Renal cortex interstitium (tissue), 11 donors: ENCODE data around the gene ZNF783. TPM values are rescaled to one million over a fixed set of nuclear protein-coding genes. Genes with fewer than 3 reads are reported as not detected.
"Not testable (repeated sequence)": the region's sequence is repeated elsewhere in the genome, so short reads cannot be mapped to it uniquely, and the experiment has no call there.

Source experiments
- DNase-seq, 11 donors: peaks; one replicate each; pipeline ENCODE4 v3.0.0-alpha.2; 2013; ENCODE audit warnings: low read depth in 9 of 11, low spot score in 4 of 11; ENCODE audit errors: extremely low read depth in 1 of 11
- polyA plus RNA-seq, 3 donors: library from polyadenylated mRNA; unstranded; fragments of 120-200 nt; gene quantifications; one replicate each; pipeline ENCODE4 v1.2.1, GENCODE V29; 2013; ENCODE audit not compliant: insufficient read length in 3 of 3

The ZNF783 gene
- polyA plus RNA-seq, 3 donors: 13.7 to 20.0 (median 15.7) TPM

DNA sequence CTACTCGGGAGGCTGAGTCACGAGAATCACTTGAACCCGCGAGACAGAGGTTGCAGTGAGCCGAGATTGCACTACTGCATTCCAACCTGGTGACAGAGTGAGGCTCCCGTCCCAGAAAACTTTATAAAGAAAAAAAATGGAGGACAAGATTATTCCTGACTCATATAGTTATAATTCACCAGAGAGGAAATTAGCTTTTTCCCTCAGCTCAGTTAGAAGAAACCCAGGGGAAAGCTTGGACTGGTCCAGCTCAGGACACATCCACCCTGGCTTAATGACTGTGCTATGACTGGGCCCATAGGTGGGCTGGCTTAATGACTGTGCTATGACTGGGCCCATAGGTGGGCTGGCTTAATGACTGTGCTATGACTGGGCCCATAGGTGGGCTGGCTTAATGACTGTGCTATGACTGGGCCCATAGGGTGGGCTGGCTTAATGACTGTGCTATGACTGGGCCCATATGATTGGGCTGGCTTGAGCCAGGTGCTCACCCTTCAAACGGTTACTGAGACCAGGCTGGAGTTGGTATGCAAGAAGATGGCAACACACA is 28.3 kb upstream of the ZNF783 start:
- DNase-seq: not testable (repeated sequence)

DNA sequence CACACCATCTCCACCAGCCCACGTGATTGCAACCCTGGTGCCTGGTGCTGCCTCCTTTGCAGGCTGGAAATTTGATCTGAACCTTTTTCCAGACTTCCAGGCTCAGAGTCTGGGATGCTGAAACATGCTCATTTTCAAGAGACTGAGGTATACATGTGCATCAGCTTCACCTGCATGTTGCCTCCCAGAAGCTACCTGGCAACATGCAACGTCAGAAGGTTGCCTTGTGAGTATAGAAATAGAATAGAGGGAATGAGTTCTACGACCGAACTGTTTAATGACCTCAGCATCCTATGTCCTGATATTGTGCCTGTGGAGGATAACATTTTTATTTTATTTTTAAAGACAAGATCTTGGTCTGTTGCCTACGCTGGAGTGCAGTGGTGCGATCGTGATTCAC is 24.5 kb upstream of the ZNF783 start:
- no peak for DNase-seq

- DNase-seq: no peak
Measured at GRCh38 chr7:149238051-149238450, 23.9 kb upstream of the ZNF783 start.

DNA sequence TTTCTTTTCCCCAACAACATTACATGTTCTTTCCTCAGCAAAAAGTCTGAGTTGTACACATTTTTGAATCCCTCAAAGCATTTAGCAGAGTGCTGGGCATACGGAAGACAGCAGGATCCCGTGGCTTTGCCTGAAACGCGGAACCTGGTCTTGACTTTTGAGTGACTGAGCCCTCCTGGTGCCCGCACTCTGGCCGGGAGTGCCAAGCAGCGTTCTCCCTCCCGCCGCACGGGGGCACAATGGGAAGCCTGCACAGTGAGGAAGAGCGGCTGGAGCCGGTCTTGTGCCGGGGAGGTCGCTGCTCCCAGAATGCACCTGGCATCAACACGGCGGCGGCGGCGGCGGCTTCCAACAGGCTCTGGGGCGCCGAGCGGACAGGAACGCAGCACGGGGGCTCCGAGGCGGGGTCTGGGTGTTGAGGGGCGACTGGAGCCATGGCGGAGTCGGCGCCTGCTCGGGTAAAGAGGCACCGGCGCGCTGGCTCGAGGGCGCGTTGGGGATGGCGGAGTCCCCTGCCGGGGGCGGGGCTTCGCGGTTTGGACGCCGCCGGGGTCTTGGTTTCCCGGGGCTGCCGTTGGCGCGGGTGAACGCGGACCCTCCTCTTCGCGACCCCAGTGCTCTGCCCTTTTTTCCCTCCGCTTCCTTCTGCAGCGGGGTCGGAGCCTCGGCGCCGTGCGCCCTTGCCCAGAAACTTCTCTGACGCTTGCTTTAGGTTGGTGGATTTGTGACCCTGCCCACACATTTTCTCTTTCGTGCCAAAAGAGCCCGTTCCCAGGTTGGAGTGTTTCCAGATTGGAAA is 22.5 kb upstream of the ZNF783 start, which contains the start of gene ZNF212:
Gene ZNF212 (plus strand): TSS at position 307 of the 799 bp plus-strand sequence. CDS start 128 bp downstream, at position 435.
- DNase-seq: peak; percentile 56 to 88 (median 78)

DNA sequence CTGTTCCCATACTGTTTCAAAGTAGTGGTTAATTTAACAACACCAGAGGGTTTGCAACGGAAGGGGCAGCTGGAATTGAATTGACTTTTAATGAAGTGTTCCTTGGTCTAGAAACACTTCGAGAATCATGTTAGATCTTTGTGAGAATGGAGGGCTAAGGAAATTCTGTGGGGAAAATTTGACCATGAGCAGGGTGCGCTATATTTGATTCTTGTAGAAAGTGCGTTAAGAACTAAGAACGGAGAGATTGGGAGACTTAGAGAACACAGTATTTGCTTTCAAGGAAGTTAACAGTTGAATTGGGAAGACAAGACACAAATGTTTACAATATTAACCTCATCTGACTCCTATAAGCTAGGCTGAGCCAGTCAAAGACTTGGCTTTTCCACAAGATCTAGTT is 21.4 kb upstream of the ZNF783 start:
- no peak for DNase-seq

- no peak for DNase-seq
Measured at GRCh38 chr7:149241696-149242095, 20.3 kb upstream of the ZNF783 start.

DNA sequence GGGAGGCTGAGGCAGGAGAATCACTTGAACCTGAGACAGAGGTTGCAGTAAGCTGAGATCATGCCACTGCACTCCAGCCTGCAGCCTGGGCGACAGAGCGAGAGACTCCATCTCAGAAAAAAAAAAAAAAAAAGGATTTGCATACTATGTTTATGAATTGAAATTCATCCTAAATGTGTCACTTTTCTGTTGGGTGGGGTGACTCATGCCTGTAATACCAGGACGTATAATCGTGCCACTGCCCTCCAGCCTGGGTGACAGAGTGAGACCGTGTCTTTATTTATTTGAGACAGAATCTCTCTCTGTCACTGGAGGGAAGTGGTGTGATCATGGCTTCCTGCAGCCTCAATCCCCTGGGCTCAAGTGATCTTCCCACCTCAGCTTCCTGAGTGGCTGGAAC is 16.8 kb upstream of the ZNF783 start:
- no peak for DNase-seq

GRCh38 chr7:149245744-149246143 is 16.3 kb upstream of the ZNF783 start:
- no peak for DNase-seq

DNA sequence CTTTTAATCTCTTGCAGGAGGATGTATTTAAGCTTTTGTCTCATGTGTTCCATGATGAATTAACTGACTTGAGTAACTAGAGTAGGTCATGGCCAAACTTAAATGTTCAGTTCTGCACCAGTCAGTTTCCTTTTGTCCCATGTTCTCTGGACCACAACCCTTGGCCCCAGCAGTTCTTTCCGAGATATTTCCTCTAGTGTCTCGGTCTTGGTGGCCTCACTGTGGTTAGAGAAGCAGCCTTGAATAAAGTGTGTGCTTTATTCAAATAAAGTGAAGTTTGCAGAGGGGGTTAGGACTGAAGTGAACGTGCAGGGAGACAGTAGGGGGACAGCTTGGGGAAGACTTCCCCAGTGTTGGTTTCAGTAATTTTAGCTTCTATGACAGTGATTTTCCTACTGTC is 13.2 kb upstream of the ZNF783 start:
- DNase-seq: no peak

DNA sequence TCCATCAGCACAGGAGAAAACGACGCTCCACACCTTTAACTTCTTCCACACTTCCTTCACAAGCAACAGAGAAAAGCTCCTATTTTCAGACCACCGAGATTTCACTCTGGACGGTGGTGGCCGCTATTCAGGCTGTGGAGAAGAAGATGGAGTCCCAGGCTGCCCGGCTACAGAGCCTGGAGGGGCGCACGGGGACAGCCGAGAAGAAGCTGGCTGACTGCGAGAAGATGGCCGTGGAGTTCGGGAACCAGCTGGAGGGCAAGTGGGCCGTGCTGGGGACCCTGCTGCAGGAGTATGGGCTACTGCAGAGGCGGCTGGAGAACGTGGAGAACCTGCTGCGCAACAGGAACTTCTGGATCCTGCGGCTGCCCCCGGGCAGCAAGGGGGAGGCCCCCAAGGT is 11.8 kb upstream of the ZNF783 start:
- not testable (repeated sequence) for DNase-seq

- not testable (repeated sequence) for DNase-seq
Measured at GRCh38 chr7:149251518-149251917, 10.5 kb upstream of the ZNF783 start.

- no peak for DNase-seq
Measured at GRCh38 chr7:149252378-149252777, 9.6 kb upstream of the ZNF783 start.

DNA sequence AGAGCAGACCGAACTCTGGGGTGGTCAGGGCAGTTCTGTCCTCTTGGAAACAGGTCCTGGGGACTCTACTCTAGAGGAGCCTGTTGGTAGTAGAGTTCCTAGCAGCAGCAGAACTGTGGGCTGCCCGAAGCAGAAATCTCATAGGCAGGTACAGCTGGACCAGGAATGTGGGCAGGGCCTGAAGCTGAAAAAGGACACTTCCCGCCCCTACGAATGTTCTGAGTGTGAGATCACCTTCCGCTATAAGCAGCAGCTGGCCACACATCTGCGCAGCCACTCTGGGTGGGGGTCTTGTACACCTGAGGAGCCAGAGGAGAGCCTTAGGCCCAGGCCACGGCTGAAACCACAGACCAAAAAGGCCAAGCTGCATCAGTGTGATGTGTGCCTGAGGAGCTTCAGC is 8.3 kb upstream of the ZNF783 start:
- no peak for DNase-seq

DNA sequence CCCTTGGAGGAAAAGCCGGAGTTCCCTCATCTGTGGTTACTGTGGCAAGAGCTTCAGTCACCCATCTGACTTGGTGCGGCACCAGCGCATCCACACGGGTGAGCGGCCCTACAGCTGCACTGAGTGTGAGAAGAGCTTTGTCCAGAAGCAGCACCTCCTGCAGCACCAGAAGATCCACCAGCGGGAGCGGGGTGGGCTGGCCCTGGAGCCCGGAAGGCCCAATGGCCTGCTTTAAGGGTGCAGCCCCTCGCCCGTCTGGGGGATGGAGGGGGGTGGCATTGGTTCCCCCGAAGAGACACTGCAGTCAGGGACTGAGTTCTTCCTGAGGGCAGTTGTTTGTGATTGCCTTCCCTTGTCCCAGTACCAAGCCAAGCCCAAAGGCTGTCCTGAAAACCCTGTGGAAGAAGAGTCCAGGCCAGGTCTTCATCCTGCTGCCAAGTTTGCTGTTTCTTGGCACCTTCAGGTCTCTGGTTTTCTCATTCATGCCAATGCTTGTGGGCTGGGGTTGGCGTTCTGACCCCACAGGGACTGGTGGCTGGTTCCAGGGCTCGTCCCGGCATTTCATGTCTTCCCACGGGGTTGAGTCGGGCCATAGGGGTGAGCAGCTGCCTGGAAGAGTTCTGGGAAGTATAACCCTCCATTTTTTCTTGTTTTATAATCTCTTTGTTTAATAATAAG is 7.7 kb upstream of the ZNF783 start:
- DNase-seq: no peak

- DNase-seq: no peak
Measured at GRCh38 chr7:149255174-149255573, 6.8 kb upstream of the ZNF783 start.

- DNase-seq: no peak
Measured at GRCh38 chr7:149256568-149256967, 5.4 kb upstream of the ZNF783 start.

- no peak for DNase-seq
Measured at GRCh38 chr7:149257146-149257545, 4.8 kb upstream of the ZNF783 start.

GRCh38 chr7:149261316-149261828 is 624 bp upstream of the ZNF783 start:
- DNase-seq: no peak

GRCh38 chr7:149266451-149266850 is 4.5 kb downstream of the ZNF783 start:
- DNase-seq: no peak

DNA sequence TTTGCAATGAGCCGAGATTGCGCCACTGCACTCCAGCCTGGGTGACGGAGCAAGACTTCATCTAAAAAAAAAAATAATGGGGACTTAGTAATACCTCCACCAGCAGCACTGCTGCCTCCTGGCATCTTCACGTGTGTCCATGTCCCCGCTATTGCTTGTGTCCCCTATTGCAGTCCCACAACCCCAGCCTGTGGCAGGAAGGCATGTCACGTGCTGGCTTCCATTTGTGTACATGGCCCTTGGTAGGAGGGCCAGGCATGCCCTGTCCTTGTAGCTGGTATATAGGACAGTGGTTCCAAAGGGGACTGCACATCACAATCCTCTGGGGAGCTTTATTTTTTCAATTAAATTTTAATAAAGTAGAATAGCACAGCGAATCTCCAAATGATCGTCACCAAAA is 5.7 kb downstream of the ZNF783 start:
- DNase-seq: no peak
